Vagina (tissue), 2 donors: ENCODE measurements around the gene LAT.

Experiments used
- CTCF ChIP-seq, 3 experiments: fragments of 450-650 bp in 2 of 3; fragments of 200-600 bp in 1 of 3; sonication (generic) in 1 of 3; IDR thresholded peaks; one replicate each; pipeline ENCODE4 v1.5.1; 2017 to 2019; ENCODE audit warnings: antibody characterized with exemption in 3 of 3, mild to moderate bottlenecking in 2 of 3, moderate library complexity in 2 of 3
- POLR2A ChIP-seq, 2 donors: fragments of 450-650 bp; IDR thresholded peaks; one replicate each; pipeline ENCODE4 v1.6.1; 2017; ENCODE audit warnings: antibody characterized with exemption in 2 of 2, mild to moderate bottlenecking in 2 of 2, moderate library complexity in 2 of 2
- POLR2AphosphoS5 ChIP-seq, 2 donors: sonication (generic); formaldehyde crosslinking; IDR thresholded peaks; one replicate each; pipeline ENCODE4 v1.9.0; 2017; ENCODE audit warnings: antibody characterized with exemption in 2 of 2, mild to moderate bottlenecking in 2 of 2, low read depth in 1 of 2; ENCODE audit not compliant: insufficient read depth in 1 of 2

GRCh38 chr16:28974437-28975157 lies 10.3 kb upstream of the LAT start, which contains the start of gene SPNS1:
- TF ChIP-seq POLR2AphosphoS5 (IDR thresholded peaks at IDR 0.05; ENCODE audit: insufficient read depth in 1 of 2, low read depth in 1 of 2) (peak; percentile 94 to 99), CTCF (IDR thresholded peaks at IDR 0.05) (no peak), POLR2A (IDR thresholded peaks at IDR 0.05) (no peak)
